Astrocyte of the cerebellum (primary cell): ENCODE measurements around the gene ONECUT3.
A peak's percentile ranks its signal among the peaks of the same experiment; 100 is the strongest.

Experiments
- DNase-seq: peaks from one replicate; pipeline ENCODE4 v3.0.0-alpha.2; 2011; ENCODE audit warnings: low read depth
- H3K4me3 ChIP-seq: 2 replicates; pipeline ENCODE4 v1.5.1; 2011; ENCODE audit warnings: mild to moderate bottlenecking, low read depth, low read length, moderate library complexity
- CTCF ChIP-seq: IDR thresholded peaks from 2 replicates; pipeline ENCODE4 v1.5.1; 2012; ENCODE audit warnings: low read length, low read depth, moderate library complexity, mild to moderate bottlenecking; ENCODE audit errors: missing control alignments
- in situ Hi-C: cut with HindIII; loops from 2 replicates; pipeline ENCODE4 v1.10.0; 2017; ENCODE audit warnings: low sequenced_read_pairs

The ONECUT3 gene

GRCh38 chr19:1765232-1765903 lies 12.1 kb downstream of the ONECUT3 start:
- in situ Hi-C loops: no loop called here

GRCh38 chr19:1765904-1766799 lies 12.8 kb downstream of the ONECUT3 start:
- H3K4me3 ChIP-seq: no peak overlapping the region
- TF ChIP-seq CTCF: no peak

More at GRCh38 chr19:1765232-1765903, 12.1 kb downstream of the ONECUT3 start:
- TF ChIP-seq CTCF: no peak
- H3K4me3 ChIP-seq: no peak overlapping the region
- no peak for DNase-seq

GRCh38 chr19:1766800-1767352 lies 13.6 kb downstream of the ONECUT3 start:
- in situ Hi-C loops: no loop called here
- no peak overlapping the region for H3K4me3 ChIP-seq
- TF ChIP-seq CTCF: no peak
- DNase-seq: no peak

More at GRCh38 chr19:1765904-1766799, 12.8 kb downstream of the ONECUT3 start:
- no peak for DNase-seq
- in situ Hi-C loops: no loop called here

GRCh38 chr19:1767464-1767933 lies 14.2 kb downstream of the ONECUT3 start:
- no peak overlapping the region for H3K4me3 ChIP-seq
- in situ Hi-C loops: no loop called here
- DNase-seq: no peak
- peak; percentile 89 for TF ChIP-seq CTCF

GRCh38 chr19:1768248-1768647 lies 14.9 kb downstream of the ONECUT3 start:
- DNase-seq: no peak
- in situ Hi-C loops: no loop called here
- H3K4me3 ChIP-seq: no peak overlapping the region
- no peak for TF ChIP-seq CTCF

GRCh38 chr19:1768918-1769644 lies 15.8 kb downstream of the ONECUT3 start:
- H3K4me3 ChIP-seq: no peak overlapping the region
- in situ Hi-C loops: no loop called here
- no peak for TF ChIP-seq CTCF
- DNase-seq: no peak
